K562 (cell line): ENCODE data around the gene NAA40. TPM values are rescaled to one million over a fixed set of nuclear protein-coding genes. Genes with fewer than 3 reads are reported as not detected.

Experiments used
- ARID4B ChIP-seq: sonication (generic); formaldehyde crosslinking; IDR thresholded peaks from 2 replicates; pipeline ENCODE4 v1.8.0; 2022; ENCODE audit warnings: mild to moderate bottlenecking, missing genetic modification reagents
- CBX3 ChIP-seq, 2 experiments: IDR thresholded peaks; 1 replicate in 1 of 2; 2 replicates in 1 of 2; pipeline ENCODE4 v1.6.1; 2012; ENCODE audit warnings: inconsistent platforms in 2 of 2, low read length in 2 of 2, borderline replicate concordance in 1 of 2, control low read depth in 1 of 2
- ETV6 ChIP-seq, 3 experiments: fragments of 150-350 bp in 1 of 3; sonication (generic) in 1 of 3; formaldehyde crosslinking in 1 of 3; IDR thresholded peaks; 2 replicates each; pipeline versions ENCODE4 v1.6.1 to v1.8.0; 2014 to 2022; ENCODE audit warnings: borderline replicate concordance in 2 of 3, low read depth in 2 of 3, antibody characterized with exemption in 1 of 3, low read length in 1 of 3, mild to moderate bottlenecking in 1 of 3, missing genetic modification reagents in 1 of 3
- EWSR1 ChIP-seq: fragments of 450-650 bp; IDR thresholded peaks from 2 replicates; pipeline ENCODE4 v1.6.1; 2018; ENCODE audit warnings: borderline replicate concordance, mild to moderate bottlenecking, low read depth, moderate library complexity; ENCODE audit not compliant: partially characterized antibody
- GMEB1 ChIP-seq: fragments of 250-450 bp; sonication (Bioruptor Pico); IDR thresholded peaks from 2 replicates; pipeline ENCODE4 v1.4.0; 2020; ENCODE audit warnings: mild to moderate bottlenecking
- HNRNPLL ChIP-seq: fragments of 200-400 bp; formaldehyde crosslinking; IDR thresholded peaks from 2 replicates; pipeline ENCODE4 v1.6.1; 2017; ENCODE audit warnings: low read length, low read depth, mild to moderate bottlenecking; ENCODE audit not compliant: poor library complexity, severe bottlenecking
- MED1 ChIP-seq: sonication (generic); formaldehyde crosslinking; IDR thresholded peaks from 2 replicates; pipeline ENCODE4 v1.8.1; 2023; ENCODE audit warnings: missing genetic modification reagents, borderline replicate concordance
- PHF8 ChIP-seq: fragments of 200-600 bp; sonication (generic); IDR thresholded peaks from 2 replicates; pipeline ENCODE4 v1.6.1; 2012; ENCODE audit warnings: mixed run types, mild to moderate bottlenecking, inconsistent platforms, low read length, moderate library complexity, borderline replicate concordance
- RBFOX2 ChIP-seq: fragments of 200-400 bp; formaldehyde crosslinking; IDR thresholded peaks from 2 replicates; pipeline ENCODE4 v1.6.1; 2017; ENCODE audit warnings: low read depth, mild to moderate bottlenecking, low read length, moderate library complexity
- SAP30 ChIP-seq: fragments of 200-600 bp; sonication (generic); IDR thresholded peaks from 2 replicates; pipeline ENCODE4 v1.6.1; 2012; ENCODE audit warnings: borderline replicate concordance, low read depth, mild to moderate bottlenecking, moderate library complexity, low read length, control low read depth, inconsistent platforms; ENCODE audit not compliant: insufficient read depth, poor library complexity, severe bottlenecking
- SIN3B ChIP-seq: fragments of 450-650 bp; IDR thresholded peaks from 2 replicates; pipeline ENCODE4 v1.6.1; 2017; ENCODE audit warnings: low read depth, mild to moderate bottlenecking, moderate library complexity
- U2AF1 ChIP-seq: fragments of 200-400 bp; formaldehyde crosslinking; optimal IDR thresholded peaks from 2 replicates; pipeline ENCODE3; 2017; ENCODE audit warnings: mild to moderate bottlenecking, low read depth, low read length, moderate library complexity
- ZC3H11A ChIP-seq: IDR thresholded peaks from 2 replicates; pipeline ENCODE4 v1.6.1; 2012; ENCODE audit warnings: low read depth, low read length, improper control_type of control experiment
- ZSCAN29 ChIP-seq: fragments of 450-650 bp; IDR thresholded peaks from 2 replicates; pipeline ENCODE4 v1.6.1; 2017
- ZSCAN32 ChIP-seq: fragments of 450-650 bp; formaldehyde crosslinking; IDR thresholded peaks from 2 replicates; pipeline ENCODE4 v1.4.0; 2020; ENCODE audit warnings: mild to moderate bottlenecking, moderate library complexity
- polyA plus RNA-seq, 8 experiments: library from polyadenylated mRNA; depleted of rRNA in 4 of 8; stranded (reverse) in 5 of 8; unstranded in 3 of 8; fragments of >200 nt; fragmentation: Nextera tagmentation in 2 of 8; fragmentation: Illumina TruSeq in 1 of 8; extraction: Ambion mirVana in 2 of 8; extraction: Trizol in 1 of 8; gene quantifications; 2 replicates each; pipeline versions ENCODE4 v1.2.1 to v1.2.3, GENCODE V29; 2011 to 2014; ENCODE audit warnings: inconsistent platforms in 1 of 8, missing spikeins in 1 of 8
- total RNA-seq, 7 experiments: library from RNA; depleted of rRNA in 6 of 7; stranded (reverse); fragments of >200 nt in 6 of 7; fragmentation: Illumina TruSeq in 2 of 7; extraction: Trizol in 2 of 7; gene quantifications; 2 replicates each; pipeline versions ENCODE4 v1.2.1 to v1.2.3, GENCODE V29; 2011 to 2021; ENCODE audit warnings: low replicate concordance in 1 of 7
- TF ChIP-seq, protein P1 (sequence below): fragments of 450-650 bp; IDR thresholded peaks from 2 replicates; pipeline ENCODE4 v1.6.1; 2017; ENCODE audit warnings: mild to moderate bottlenecking, moderate library complexity
- TF ChIP-seq, protein P2 (sequence below): fragments of 450-650 bp; IDR thresholded peaks from 2 replicates; pipeline ENCODE4 v1.6.1; 2016

NAA40 gene
- total and polyA plus RNA-seq, 9 of the 15 experiments (the other 6 are each of a cell fraction or from before 2014, with no cell fraction given), result 6.2 to 39.0 (median 23.1) TPM

DNA sequence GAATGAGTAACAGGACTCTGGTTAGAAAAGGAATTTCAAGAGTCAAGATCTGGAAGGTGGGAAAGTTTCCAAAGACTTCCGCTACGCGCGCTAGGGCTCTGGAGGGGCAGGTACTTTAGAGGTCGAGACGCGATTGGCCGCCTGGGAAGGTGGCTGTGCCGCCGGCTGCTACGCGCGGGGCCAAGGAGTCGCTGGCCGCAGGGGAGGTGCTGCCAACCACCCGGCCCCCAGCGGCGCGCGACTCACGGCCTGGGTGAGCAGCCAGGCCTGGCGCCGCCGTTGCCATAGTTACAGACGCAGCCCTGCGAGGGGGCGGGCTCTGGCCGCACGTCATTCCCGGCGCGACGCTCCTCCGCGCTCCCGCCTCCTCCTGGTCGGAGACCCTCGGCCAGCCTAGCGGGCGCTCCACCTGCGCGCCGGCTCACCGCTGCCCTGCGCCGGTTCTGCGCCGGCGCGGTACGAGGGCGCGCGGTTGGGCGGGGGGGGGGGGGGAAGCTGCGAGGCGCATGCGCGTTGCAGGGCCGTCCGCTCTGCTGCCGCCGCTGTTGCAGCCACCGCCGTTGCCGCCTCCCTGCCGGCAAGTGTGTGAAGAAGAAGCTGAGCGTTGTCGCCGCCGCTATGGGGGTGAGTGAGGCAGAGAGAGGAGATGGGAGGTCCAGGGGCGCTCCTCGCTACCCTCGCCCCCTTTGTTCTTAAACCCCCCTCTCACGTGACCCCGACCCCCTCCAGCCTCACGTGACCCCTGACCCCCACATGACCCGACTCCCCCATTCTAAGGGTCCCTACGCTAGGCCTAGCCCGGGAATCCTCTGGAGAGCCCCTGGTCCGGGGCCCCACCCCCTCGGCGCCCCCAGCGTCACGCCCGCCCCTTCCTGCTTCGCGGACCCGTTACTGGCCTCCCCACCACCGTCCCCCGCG is at the start of gene NAA40 (continued):
- TF ChIP-seq ARID4B (CRISPR knock-in tag) (peak; percentile 99), HNRNPLL (peak; percentile 49), RBFOX2 (peak; percentile 63), ZSCAN29 (no peak), SAP30 (peak; percentile 93), PHF8 (peak; percentile 60; the same call in 1 of the 2 replicates), ETV6 (IDR thresholded peaks at IDR 0.05; ENCODE audit: borderline replicate concordance in 1 of 2, low read depth in 2 of 2, low read length in 1 of 2) (no peak), ETV6 (CRISPR knock-in tag; IDR thresholded peaks at IDR 0.05; ENCODE audit: borderline replicate concordance) (0 out of 2 replicates have a peak, but pooled peaks have one; percentile 42), SIN3B (peak; percentile 78), MED1 (no peak), CBX3 (IDR thresholded peaks at IDR 0.05; ENCODE audit: borderline replicate concordance in 1 of 2, low read length in 2 of 2) (peak in 1 of 2 experiments; percentile 62; a peak in 1 of 3 replicates), GMEB1 (CRISPR knock-in tag) (peak; percentile 57), U2AF1 (no peak), EWSR1 (no peak), ZC3H11A (no peak), ZSCAN32 (no peak)
- TF ChIP-seq, protein P1, sequence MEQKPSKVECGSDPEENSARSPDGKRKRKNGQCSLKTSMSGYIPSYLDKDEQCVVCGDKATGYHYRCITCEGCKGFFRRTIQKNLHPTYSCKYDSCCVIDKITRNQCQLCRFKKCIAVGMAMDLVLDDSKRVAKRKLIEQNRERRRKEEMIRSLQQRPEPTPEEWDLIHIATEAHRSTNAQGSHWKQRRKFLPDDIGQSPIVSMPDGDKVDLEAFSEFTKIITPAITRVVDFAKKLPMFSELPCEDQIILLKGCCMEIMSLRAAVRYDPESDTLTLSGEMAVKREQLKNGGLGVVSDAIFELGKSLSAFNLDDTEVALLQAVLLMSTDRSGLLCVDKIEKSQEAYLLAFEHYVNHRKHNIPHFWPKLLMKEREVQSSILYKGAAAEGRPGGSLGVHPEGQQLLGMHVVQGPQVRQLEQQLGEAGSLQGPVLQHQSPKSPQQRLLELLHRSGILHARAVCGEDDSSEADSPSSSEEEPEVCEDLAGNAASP, result no peak
- TF ChIP-seq, protein P2, sequence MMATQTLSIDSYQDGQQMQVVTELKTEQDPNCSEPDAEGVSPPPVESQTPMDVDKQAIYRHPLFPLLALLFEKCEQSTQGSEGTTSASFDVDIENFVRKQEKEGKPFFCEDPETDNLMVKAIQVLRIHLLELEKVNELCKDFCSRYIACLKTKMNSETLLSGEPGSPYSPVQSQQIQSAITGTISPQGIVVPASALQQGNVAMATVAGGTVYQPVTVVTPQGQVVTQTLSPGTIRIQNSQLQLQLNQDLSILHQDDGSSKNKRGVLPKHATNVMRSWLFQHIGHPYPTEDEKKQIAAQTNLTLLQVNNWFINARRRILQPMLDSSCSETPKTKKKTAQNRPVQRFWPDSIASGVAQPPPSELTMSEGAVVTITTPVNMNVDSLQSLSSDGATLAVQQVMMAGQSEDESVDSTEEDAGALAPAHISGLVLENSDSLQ, result no peak
